Adrenal gland (tissue), 5 donors: Measurements from ENCODE around the gene ATF7.

Experiments
- POLR2A ChIP-seq, 2 donors: fragments of 450-650 bp; IDR thresholded peaks; one replicate each; pipeline ENCODE4 v1.6.1; 2017; ENCODE audit warnings: antibody characterized with exemption in 2 of 2, mild to moderate bottlenecking in 2 of 2, moderate library complexity in 1 of 2
- TF ChIP-seq, protein P1 (sequence below), 6 experiments: fragments of 450-650 bp in 4 of 6; fragments of 200-600 bp in 2 of 6; sonication (generic) in 1 of 6; IDR thresholded peaks; 1 replicate in 5 of 6; 2 replicates in 1 of 6; pipeline versions ENCODE4 v1.5.1 to v1.8.0; 2016 to 2021; ENCODE audit warnings: antibody characterized with exemption in 6 of 6, mild to moderate bottlenecking in 2 of 6, moderate library complexity in 1 of 6
- donor health status: DM: no; HTN: no; CAD: no.

DNA sequence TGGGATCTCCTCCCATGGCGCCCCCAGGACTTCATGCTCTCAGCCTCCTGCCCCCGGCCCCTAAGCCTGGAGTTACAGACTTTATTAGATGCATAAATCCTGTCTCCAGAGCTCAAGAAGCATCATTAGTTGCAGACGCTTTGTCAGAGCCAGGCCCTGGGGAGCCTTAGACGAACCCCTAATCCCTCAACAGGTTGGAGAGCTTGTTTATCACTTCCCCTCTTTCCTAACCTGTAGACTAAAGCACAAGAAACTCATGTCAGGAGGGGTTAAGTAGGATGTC, 118.6 kb downstream of the ATF7 start:
- TF ChIP-seq, protein P1, sequence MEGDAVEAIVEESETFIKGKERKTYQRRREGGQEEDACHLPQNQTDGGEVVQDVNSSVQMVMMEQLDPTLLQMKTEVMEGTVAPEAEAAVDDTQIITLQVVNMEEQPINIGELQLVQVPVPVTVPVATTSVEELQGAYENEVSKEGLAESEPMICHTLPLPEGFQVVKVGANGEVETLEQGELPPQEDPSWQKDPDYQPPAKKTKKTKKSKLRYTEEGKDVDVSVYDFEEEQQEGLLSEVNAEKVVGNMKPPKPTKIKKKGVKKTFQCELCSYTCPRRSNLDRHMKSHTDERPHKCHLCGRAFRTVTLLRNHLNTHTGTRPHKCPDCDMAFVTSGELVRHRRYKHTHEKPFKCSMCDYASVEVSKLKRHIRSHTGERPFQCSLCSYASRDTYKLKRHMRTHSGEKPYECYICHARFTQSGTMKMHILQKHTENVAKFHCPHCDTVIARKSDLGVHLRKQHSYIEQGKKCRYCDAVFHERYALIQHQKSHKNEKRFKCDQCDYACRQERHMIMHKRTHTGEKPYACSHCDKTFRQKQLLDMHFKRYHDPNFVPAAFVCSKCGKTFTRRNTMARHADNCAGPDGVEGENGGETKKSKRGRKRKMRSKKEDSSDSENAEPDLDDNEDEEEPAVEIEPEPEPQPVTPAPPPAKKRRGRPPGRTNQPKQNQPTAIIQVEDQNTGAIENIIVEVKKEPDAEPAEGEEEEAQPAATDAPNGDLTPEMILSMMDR (IDR thresholded peaks at IDR 0.05): no peak
- TF ChIP-seq POLR2A (IDR thresholded peaks at IDR 0.05): no peak
